HG03354 (cell line): ENCODE data around the gene SOCS7.

Experiments
- ATAC-seq: cut with Tn5 transposase; IDR thresholded peaks from one replicate; pipeline ENCODE4 v1.9.1; 2021; ENCODE audit warnings: mild to moderate bottlenecking; ENCODE audit not compliant: unreplicated experiment, poor library complexity, severe bottlenecking

SOCS7 gene

DNA sequence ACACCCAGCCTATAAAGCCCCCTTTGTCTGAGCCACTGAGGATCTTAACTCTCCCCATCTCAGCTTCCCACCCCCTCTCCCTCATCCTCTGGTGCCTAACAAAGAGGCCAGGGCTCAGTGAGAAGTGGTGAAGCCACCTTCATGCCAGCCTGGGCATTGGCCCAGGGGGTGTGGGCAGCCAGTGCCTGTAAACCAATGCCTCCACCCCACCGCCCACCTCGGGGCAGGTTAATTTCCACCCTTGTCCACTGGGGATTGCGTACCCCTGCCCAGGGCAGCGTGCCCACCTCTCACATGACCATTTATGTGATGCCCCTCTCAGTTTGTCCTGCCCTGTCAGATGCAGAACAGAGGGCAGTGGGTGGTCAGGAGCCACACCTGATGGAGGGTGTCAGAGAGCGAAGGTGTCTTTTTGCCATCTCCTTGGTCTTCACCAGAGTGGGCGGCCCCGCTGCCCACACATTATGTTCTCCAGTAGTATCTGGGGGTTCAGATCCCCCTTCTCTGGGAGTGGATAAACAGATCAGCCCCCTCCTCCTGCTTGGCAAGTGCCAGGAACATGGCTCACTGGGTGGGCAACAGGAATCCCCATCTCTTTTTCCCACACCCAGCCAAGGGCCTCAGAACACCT lies 66.5 kb downstream of the SOCS7 start:
- no peak for ATAC-seq

DNA sequence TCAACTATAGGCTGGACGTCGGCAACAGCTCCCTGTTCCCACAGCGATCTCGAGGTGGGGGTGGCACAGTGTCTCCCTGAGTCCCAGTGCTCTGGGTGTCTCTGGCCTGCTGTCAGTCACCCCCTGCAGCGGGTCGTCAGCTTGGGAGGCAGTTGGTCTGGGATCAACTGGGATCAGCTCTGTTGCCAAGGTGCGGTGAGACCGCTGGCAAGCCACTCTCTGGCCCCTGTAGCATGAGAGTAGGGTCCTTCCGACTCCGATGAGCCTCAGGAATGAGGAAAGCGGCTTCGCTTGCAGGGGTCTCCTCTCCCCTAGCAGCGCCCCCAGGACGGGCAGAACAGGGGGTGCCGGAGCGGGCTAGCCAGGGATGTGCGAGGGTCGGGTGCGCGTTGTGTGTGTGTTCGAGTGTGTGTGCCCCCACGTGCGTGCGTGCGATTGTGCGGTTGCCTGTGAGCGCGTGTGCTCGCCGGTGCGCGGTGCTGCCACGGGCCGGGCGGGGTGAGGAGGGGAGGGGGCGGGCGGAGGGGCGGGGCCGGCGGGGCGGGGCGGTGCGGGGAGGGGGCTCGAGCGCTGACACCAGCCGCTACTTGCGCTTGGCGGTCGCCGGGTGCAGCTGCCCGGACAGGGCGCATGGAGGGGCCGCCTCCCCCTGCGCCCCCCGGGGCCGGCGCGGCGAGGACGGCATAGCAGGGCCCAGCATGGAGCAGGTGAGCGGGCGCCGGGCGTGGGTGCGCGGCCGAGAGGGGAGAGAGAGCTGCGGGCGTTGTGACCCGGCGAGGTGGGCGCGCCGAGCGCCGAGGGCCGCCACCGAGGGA lies 67.3 kb downstream of the SOCS7 start:
- ATAC-seq = no peak

DNA sequence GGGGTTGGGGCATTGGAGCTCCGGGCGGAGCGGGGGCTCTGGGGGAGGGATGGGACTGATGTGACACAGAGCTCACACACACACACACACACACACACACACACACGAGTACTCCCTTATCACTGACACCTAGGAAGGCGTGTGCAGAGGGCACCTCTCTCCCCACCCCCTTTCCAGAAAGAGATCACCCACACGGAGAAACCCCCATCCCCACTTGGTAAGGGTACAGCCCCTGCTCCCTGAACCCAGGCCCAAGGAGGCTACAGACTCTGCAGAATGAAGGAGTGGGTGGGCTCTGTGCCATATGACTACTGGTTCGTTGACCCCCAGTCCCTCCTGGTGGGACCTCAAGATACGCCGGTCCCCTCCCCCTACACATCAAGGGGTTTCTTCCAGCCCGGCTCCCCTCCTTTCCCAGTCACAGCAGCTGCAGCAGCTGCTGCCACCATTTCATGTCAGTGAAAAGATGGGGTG lies 67.9 kb downstream of the SOCS7 start:
- ATAC-seq = no peak

DNA sequence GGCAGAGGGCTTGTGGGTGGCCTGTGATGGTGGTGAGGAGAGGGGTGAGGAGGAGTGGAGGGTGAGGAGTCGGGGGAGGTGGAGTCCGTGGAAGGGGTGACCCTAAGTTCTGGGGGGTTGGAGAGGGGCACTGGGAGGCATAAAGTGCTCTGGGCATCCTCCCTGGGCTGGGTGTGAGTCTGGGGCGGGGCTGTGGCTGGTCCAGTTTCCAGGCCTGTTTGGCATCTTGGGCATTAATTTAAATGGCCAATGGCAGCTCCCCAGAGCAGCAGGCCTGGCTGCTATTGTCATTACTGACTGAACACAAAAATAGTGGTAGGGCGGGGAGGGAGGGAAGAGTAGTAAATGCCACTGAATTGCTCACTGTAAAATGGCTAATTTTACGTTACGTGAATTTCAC lies 68.9 kb downstream of the SOCS7 start:
- no peak for ATAC-seq

DNA sequence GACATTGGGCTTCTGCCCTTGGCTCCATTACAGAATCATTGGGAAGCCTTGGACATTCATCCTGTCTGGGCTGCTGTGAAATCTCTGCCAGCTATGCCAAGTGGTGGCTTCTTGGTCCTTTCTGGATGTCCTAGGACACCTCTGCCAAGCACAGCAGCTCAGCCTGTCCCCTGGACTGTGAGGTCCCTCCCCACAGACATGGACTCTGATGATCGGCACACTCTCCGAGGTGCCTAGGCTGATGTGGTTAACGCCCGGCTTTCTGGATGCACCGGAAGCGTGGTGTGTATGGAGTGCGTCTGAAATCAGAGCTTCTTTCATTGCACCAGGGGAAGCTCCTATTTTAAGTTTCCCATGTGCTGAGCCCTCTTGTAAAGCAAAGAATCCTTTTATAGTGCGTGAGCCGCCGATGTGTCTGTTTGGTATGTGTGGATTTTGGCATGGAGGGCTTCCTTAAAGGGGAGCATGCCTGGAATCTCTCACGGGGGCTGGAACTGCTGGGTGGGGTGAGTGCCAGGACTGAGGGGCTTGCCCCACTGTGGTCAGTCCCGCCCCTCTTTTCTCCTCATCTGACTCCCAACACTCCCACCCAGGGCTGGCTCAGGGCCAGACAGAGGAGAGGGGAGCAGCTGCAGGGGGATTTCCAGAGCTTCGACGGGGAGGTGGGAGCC lies 69.7 kb downstream of the SOCS7 start:
- ATAC-seq = no peak

DNA sequence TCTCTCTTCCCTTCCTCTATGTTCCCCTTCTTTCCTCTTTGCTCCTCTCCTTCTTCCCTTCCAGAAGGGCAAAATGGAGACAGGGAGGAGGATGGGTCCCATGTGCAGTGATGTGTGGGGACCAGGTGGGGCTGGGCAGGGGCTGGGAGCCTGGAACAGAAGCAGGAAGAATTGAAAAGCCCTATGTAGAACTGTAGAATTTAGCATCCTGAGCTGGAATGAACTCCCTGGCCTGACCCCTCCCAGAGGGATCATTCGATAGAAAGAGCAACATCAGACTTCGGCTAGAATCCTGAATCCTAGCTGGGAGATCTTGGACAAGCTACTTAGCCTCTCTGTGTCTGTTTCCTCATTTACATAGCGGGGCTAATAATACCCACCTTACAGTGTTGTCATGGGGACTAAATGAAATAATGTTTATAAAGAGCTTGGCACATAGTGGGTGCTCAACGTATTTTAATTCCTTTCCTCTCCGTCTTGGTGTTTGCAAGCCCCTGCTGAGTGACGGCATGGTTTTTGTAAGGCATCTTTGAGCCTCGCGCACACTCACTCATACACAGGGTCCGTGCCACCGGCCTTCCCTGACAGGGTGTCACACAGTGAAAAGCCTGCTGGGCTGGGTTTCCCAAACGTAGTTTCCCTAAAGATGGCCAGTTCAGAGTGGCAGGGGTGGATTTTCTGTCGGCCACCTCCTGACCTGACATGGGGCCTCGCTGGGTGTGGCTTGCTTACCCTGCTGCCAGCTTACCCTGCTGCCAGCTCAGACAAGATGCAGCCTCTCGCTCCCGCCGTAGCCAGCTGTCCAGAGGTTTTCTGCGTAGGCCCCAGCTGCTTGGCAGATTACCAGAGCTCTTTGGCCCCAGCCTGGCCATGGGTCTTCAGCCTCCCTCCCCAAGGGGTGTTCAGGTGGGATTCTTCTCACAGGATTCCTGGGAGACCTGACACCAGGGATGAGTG lies 70.5 kb downstream of the SOCS7 start:
- ATAC-seq = no peak

DNA sequence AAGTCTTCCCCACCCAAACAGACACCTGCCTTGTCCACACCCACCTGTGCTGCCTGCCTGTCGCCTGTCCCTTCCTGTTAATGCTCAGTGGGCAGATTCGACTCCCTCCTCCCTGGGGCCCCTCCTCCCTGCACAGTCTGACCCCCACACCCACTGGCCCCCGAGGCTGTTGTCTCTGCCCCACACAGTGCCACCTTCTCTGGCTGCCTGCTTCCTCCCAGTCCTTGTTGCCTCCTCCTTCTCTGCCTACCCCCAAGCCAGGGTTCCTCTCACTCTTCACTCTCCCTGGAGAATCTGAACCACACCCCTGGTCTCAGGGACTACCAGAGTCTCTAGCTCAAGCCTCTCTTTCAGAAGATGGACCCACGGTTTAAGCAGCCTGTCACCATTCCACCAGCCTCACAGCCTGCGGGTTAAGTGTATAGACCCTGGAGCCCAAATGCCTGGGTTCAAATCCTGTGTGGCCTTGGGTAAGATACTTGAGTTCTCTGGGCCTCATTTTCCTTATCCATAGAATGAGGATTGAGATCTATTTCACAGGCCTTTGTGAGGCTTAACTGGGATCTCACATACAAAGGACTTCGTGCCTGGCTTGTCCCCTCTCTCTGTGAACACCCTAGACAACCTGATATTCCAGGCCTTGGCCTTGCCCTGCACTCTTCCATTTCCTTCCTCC lies 72.8 kb downstream of the SOCS7 start:
- no peak for ATAC-seq

DNA sequence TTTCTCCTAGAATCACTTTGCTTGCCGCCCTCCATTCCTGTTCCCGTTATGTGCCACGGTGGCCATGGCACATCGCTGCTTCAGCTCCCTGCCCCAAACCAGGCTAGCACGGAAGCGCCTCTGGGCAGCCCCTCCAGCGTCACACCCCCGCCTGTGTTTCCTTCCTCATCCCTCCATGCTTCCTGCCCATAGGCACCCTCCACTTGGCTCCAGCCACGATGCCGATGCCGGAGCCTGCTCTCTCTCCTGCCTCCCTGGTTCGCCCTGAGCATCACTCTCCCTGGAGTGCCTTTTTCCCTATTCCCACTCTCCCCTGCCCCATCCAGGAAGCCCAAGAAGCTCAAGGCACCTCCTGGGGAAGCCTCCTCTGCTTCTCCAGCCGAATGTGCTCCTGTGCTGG lies 73.4 kb downstream of the SOCS7 start:
- no peak for ATAC-seq

DNA sequence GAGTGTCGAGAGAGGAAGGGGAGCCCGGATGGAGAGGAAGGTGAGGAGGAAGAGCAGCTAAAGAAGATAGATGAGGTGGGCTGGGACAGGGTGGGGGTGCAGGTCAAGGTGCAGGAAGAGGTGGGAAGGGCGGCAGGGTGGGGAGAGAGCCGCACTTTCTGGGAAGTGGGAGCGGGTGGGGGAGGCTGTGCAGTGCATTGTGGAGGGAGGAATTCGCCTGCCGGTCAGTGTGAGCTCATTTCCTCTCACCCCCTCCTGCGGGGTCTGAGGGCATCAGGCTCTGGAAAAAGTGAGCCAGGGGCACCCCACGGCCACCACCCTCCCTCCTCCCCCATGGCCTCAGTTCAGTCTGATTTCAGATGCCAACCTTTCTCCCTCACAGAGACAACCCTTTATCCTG lies 74.1 kb downstream of the SOCS7 start:
- ATAC-seq = no peak

DNA sequence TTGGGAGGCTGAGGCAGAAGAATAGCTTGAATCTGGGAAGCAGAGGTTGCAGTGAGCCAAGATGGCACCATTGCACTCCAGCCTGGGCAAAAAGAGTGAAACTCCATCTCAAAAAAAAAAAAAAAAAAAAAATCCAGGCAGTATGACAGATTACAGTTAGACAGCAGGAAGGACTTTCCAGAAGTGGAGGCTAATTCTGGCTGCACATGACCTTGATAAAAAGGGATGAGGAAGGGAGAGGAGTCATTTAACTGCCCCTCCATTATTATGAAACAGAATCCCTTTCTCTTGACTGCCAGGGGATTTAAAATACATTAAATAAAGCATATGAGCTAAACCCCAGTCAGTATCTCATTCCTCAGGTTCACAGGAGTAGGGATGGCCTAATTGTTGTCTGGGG lies 74.8 kb downstream of the SOCS7 start:
- ATAC-seq = no peak

DNA sequence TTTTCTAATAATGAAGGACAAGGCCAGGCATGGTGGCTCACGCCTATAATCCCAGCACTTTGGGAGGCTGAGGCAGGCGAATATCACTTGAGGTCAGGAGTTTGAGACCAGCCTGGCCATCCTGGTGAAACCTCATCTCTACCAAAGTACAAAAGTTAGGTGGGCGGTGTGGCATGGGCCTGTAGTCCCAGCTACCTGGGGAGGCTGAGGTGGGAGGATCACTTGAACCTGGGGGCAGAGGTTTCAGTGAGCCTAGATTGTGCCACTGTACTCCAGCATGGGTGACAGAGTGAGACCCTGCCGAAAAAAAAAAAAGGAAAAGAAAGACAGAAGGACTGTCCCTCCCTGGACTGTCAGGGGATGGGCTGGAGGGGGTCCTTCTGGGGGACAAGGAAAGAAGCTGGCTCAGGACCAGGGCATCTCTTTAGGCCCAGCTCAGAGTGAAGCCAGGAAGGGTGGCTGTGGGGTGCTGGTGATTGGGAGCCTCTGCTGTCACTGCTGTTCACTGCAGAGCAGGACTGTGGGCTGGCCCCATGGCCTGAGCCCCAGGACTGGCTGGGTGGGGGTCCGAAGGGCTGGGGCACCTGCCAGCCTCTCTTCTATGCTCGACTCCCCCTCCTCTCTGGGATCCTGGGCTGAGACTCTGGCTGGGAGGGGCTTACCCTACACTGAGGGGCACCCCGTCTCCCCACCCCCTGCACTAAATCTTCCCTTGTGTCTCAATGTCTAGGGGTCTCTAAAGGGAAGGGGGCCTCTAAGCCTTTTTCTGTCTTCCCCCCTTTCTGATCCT lies 75.7 kb downstream of the SOCS7 start:
- no peak for ATAC-seq

DNA sequence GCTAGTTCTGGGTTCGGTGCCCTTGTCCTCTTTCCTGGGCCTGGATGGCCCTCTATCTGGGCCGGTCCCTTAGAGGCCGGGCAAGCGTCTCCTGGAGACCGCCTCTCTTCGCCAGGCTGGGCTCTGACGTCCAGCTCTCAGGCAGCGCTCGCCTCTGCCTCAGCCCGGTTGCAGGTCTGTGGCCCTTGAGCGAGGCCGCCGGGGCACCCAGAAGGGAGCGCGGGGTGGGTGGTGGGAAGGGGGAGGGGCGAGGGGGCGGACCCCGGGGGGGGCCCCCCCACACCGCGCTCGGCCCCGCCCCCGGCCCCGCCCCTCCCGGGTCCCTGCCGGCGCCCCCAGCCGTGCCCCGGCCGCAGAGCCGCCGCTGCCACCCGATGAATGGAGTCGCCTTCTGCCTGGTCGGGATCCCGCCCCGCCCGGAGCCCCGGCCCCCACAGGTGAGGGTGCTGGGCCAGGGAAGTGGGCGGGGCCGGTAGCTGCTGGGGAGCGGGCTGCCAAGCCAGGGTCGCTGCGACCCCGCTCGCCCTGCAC lies 76.5 kb downstream of the SOCS7 start, which contains the start of gene ARHGAP23:
Gene ARHGAP23 (plus strand): TSS at position 353 of the 531 bp plus-strand sequence. CDS start 22 bp downstream, at position 375.
- no peak for ATAC-seq

DNA sequence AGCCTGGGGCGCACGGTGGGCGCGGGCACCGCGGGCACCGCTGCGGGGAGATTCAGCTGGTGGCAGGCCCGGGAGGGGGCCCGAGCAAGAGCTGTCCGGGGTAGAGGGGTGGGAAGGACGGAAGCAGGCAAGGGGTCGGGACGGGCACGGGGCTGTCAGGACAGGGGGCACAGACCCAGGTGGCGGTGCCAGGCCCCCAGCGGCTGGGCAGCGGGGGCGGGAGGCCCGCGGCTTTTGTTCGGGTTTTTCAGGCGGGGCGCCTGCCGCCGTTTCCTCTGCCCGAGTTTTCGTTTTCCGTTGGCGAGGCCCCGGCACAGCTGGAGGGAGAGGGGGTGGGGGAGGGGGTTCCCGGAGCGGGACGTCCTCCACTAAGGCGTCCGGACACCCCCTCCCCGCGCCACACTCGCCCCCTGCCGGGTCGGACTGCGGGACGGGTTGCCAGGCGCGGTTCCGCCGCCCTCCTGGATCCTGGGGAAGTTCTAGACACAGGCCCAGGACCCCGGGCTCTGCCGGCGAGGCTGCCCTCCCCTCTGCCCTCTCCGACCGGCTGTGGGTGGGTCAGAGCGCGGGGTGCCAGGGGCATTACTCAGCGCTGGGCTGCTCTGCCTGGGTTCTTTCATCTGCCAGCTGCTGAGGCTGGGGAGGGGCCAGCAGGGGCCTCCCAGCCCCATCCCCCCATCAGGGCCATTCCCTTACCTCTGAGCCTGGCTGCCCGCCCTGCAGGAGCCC lies 77.2 kb downstream of the SOCS7 start:
- ATAC-seq = no peak

DNA sequence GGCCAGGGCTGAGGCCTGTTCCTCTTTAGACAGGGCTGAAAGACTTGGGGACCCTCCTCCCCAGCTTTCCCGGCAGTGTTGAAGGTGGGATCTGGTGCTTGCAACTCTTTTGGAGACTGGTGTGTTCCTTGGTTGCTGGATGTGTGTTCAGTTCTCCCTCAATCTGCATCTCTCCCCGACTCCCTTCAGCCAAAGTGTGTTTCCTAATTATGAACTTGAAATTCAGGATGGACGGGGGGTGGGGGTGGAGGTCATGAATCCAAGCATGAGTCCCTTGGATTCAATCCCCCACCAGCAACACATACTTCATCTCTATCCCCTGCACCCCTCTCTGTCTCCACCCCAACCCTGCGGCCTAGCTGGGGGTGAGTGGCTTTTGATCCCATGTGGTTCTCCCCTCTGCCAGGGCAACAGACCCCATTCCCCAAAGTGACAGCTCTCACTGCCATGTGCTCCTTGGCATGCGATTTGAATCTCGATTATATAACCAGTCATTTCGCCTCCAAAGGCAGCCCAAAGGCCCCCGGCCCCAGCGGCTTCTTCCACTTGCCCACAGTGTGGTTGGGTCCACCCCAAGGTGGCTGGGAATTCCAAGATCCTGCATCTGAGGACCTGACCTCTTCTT lies 77.9 kb downstream of the SOCS7 start:
- ATAC-seq = no peak

DNA sequence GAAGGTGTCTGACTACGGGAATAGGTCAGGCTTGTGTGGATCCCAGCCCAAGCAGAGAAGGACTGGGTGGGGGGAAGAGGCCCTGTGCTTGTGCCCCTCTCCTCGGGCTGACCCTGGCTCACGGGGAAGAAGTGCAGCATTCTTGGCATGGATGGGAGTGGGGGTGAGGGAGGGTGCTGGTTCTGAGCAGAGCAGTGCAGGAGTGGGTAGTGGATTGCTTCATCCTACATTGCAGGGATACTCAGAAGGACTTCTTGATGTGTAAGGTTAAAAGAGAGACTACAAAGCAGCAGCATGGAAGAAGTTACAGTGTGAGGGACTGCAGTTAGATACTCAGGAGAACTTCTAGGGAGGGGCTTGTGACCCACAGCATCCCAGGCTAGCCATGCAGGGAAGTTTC lies 78.7 kb downstream of the SOCS7 start:
- no peak for ATAC-seq

DNA sequence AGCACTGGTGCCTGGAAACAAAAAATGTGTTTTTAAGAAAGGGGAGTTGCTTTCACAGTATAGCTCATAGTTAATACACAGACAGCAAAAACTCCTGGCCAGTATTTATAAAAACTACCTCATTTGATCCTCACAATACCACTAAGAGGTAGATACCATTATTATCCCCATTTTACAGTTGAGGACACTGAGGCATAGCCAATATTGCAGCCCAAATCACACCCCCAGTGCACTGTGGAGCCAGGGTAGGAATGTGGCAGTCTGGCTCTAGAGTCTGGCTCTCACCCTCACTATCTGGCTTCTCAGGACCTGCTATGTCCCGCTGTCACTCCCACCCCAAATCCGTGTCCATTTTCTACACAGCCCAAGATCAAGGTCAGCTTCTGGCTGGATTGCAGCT lies 79.2 kb downstream of the SOCS7 start:
- no peak for ATAC-seq
